Dedifferentiated amniotic fluid mesenchymal stem cell (primary cell): ENCODE measurements around the gene SLK.

Source experiments
- DNase-seq: peaks from one replicate; pipeline ENCODE4 v3.0.0-alpha.2; 2016; ENCODE audit errors: extremely low spot score

The SLK gene

GRCh38 chr10:103990121-103990520 lies 23.2 kb downstream of the SLK start:
- DNase-seq = no peak

- no peak for DNase-seq
These were observed 23.6 kb downstream of the SLK start for GRCh38 chr10:103990531-103990930.

GRCh38 chr10:103991393-103992128 lies 24.6 kb downstream of the SLK start:
- no peak for DNase-seq

GRCh38 chr10:103995134-103995533 lies 28.2 kb downstream of the SLK start:
- no peak for DNase-seq

- no peak for DNase-seq
These were observed 31.9 kb downstream of the SLK start for GRCh38 chr10:103998805-103999204.

GRCh38 chr10:104002911-104003310 lies 36.0 kb downstream of the SLK start:
- no peak for DNase-seq

- no peak for DNase-seq
These were observed 38.4 kb downstream of the SLK start for GRCh38 chr10:104005172-104005863.

- no peak for DNase-seq
These were observed 45.0 kb downstream of the SLK start for GRCh38 chr10:104011904-104012303.

- DNase-seq = no peak
These were observed 46.5 kb downstream of the SLK start for GRCh38 chr10:104013489-104013888.

GRCh38 chr10:104014176-104014575 lies 47.2 kb downstream of the SLK start:
- DNase-seq = no peak

GRCh38 chr10:104016661-104017060 lies 49.7 kb downstream of the SLK start:
- no peak for DNase-seq

- no peak for DNase-seq
These were observed 51.5 kb downstream of the SLK start for GRCh38 chr10:104018471-104018870.

GRCh38 chr10:104020020-104020419 lies 53.1 kb downstream of the SLK start:
- DNase-seq = no peak

- DNase-seq = no peak
These were observed 54.3 kb downstream of the SLK start for GRCh38 chr10:104021246-104021645.

- DNase-seq = no peak
These were observed 55.1 kb downstream of the SLK start for GRCh38 chr10:104022026-104022425.

- no peak for DNase-seq
These were observed 58.6 kb downstream of the SLK start for GRCh38 chr10:104025524-104025923.

GRCh38 chr10:104026762-104027161 lies 59.8 kb downstream of the SLK start:
- no peak for DNase-seq

GRCh38 chr10:104028146-104028545 lies 61.2 kb downstream of the SLK start:
- no peak for DNase-seq

- DNase-seq = no peak
These were observed 62.0 kb downstream of the SLK start for GRCh38 chr10:104028823-104029520.

GRCh38 chr10:104029521-104029860 lies 62.6 kb downstream of the SLK start:
- no peak for DNase-seq

- DNase-seq = no peak
These were observed 64.7 kb downstream of the SLK start for GRCh38 chr10:104031631-104032030.

GRCh38 chr10:104032144-104032775 lies 65.3 kb downstream of the SLK start:
- DNase-seq = no peak
